Psoas muscle (tissue), 8 donors: ENCODE data around the gene SETBP1. TPM values are rescaled to one million over a fixed set of nuclear protein-coding genes. Genes with fewer than 3 reads are reported as not detected.

Source experiments
- ATAC-seq, 4 donors: fragments of 200-7000 bp; cut with Tn5 transposase; one replicate each; pipeline ENCODE4 v1.9.1; 2020; ENCODE audit warnings: moderate library complexity in 3 of 4, mild to moderate bottlenecking in 2 of 4
- DNase-seq, 2 donors: peaks; one replicate each; pipeline ENCODE4 v3.0.0-alpha.2; 2020
- H3K27ac ChIP-seq: fragments of 200-600 bp; one replicate; pipeline ENCODE4 v1.8.0; 2022
- H3K27me3 ChIP-seq, 3 donors: fragments of 200-600 bp in 1 of 3; one replicate each; pipeline versions ENCODE4 v1.6.1 to v1.8.0; 2013 to 2022; ENCODE audit warnings: low read length in 2 of 3, mild to moderate bottlenecking in 2 of 3, moderate library complexity in 1 of 3; ENCODE audit not compliant: insufficient read depth in 3 of 3
- H3K36me3 ChIP-seq, 2 donors: fragments of 200-600 bp in 1 of 2; one replicate each; pipeline versions ENCODE4 v1.6.1 to v1.8.0; 2013 to 2022; ENCODE audit warnings: low read depth in 1 of 2, mild to moderate bottlenecking in 1 of 2, moderate library complexity in 1 of 2; ENCODE audit not compliant: insufficient read depth in 1 of 2
- H3K4me1 ChIP-seq: fragments of 200-600 bp; one replicate; pipeline ENCODE4 v1.8.0; 2022
- H3K4me3 ChIP-seq: fragments of 200-600 bp; one replicate; pipeline ENCODE4 v1.8.0; 2022; ENCODE audit warnings: mild to moderate bottlenecking
- H3K9me3 ChIP-seq: fragments of 200-600 bp; one replicate; pipeline ENCODE4 v1.8.0; 2022
- WGBS, 3 donors: extraction: QIAGEN DNeasy Blood & Tissue Kit; methylation state at CpG; one replicate each; pipeline versions ENCODE4 v1.1.6 to v1.1.7; 2013; 5-methylcytosine and 5-hydroxymethylcytosine counted together
- intact Hi-C, 2 donors: fragments of 100-400 bp; cut with DNase I; formaldehyde crosslinking; loops; one replicate each; pipeline versions ENCODE4 v1.11.0 to v1.14.2; 2022
- polyA plus RNA-seq, 3 donors: library from polyadenylated mRNA; stranded (reverse); fragments of 200-250 nt; gene quantifications; one replicate each; pipeline ENCODE4 v1.2.3, GENCODE V29; 2013
- total RNA-seq, 4 donors: library from RNA; stranded (reverse); fragmentation: NEBNext Ultra II Directional in 2 of 4; extraction: Animal tissue kit (Norgen Biotek cat#: 25700) in 2 of 4; gene quantifications; one replicate each; pipeline versions ENCODE4 v1.2.1 to v1.2.4, GENCODE V29; 2021 to 2023
- TF ChIP-seq, protein P1 (sequence below): fragments of 200-600 bp; IDR thresholded peaks from one replicate; pipeline ENCODE4 v1.8.0; 2022; ENCODE audit warnings: antibody characterized with exemption
- donor health status: healthy with polysubstance abuse.
- donor health status: DM: no; HTN: no; CAD: no; lungs with moderate emphysema.
- donor health status: Bipolar disorder and iron deficiency.
- donor health status: healthy.
- donor health status: DM: yes; HTN: yes; CAD: no.
- donor health status: DM: no; HTN: no; CAD: no.
- donor health status: DM: no; HTN: no; CAD: no.
- donor health status: DM: yes; HTN: yes; CAD: no.

The SETBP1 gene
- total and polyA plus RNA-seq, 7 donors: 0.61 to 21.0 (median 10.5) TPM

DNA sequence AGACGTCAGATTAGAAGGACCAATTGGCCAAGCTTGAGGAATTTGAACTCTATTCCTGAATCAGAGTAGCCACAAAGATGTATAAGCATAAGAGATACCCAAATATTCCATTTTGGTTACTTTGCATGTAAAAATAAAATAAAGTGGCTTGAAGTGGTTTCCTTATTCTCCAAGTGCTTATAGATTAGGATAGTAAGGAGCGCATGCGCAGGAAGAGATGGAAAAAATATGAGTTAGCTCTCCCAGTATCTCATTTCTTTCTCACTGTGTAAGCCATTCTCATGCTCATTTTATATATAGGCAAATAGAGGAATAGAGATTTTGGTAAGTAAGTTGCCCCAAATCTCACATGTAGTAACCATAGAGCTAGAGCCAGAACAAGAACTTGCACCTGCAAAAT lies 241.3 kb downstream of the SETBP1 start:
- H3K4me3 ChIP-seq: no peak overlapping the region
- no peak overlapping the region for H3K27ac ChIP-seq
- intact Hi-C loops: loop anchor here in 1 of 2 donors (10.0 kb wide), 3 partner anchors 133 to 463 kb away; no protein-coding TSS in a partner anchor
- TF ChIP-seq, protein P1, sequence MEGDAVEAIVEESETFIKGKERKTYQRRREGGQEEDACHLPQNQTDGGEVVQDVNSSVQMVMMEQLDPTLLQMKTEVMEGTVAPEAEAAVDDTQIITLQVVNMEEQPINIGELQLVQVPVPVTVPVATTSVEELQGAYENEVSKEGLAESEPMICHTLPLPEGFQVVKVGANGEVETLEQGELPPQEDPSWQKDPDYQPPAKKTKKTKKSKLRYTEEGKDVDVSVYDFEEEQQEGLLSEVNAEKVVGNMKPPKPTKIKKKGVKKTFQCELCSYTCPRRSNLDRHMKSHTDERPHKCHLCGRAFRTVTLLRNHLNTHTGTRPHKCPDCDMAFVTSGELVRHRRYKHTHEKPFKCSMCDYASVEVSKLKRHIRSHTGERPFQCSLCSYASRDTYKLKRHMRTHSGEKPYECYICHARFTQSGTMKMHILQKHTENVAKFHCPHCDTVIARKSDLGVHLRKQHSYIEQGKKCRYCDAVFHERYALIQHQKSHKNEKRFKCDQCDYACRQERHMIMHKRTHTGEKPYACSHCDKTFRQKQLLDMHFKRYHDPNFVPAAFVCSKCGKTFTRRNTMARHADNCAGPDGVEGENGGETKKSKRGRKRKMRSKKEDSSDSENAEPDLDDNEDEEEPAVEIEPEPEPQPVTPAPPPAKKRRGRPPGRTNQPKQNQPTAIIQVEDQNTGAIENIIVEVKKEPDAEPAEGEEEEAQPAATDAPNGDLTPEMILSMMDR: no peak
- WGBS, 3 donors: 97 to 100% (median 98%) methylated on average over 3 of the region's 3 CpGs
- peaks cover 45% of the 10 kb centered on the region for H3K4me1 ChIP-seq
- DNase-seq: no peak
- H3K27me3 ChIP-seq: no peaks in the 10 kb centered on the region
- no peaks in the 10 kb centered on the region for H3K9me3 ChIP-seq
- H3K36me3 ChIP-seq: no peaks in the 10 kb centered on the region
- no peak for ATAC-seq

DNA sequence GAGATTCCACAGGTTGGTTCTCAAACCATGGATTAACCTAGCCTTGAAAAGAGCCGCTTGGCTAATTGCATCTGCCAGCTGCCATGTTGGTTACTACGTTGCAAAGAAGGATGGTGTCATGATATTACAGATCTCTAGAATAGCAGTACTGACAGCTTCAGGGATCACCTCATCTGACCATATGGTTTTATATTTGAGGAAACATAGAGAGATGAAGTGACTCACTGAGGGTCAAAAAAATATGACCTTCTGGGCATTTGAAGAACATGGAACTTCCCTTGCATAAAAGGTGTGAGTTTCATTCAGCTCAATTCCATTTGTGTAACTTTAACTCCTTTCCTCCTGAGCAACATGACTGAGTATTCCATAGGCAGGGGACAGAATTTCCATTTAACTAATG lies 242.3 kb downstream of the SETBP1 start:
- 80 to 86% (median 82%) methylated on average over 2 of the region's 2 CpGs for WGBS, 3 donors
- Histone ChIP-seq H3K36me3 (no peaks in the 10 kb centered on the region), H3K27ac (no peak overlapping the region), H3K4me1 (peaks cover 42% of the 10 kb centered on the region), H3K4me3 (no peak overlapping the region), H3K27me3 (no peaks in the 10 kb centered on the region), H3K9me3 (no peaks in the 10 kb centered on the region)
- intact Hi-C loops: loop anchor here in 1 of 2 donors (10.0 kb wide), 3 partner anchors 132 to 462 kb away; no protein-coding TSS in a partner anchor
- ATAC-seq: no peak
- TF ChIP-seq, protein P1: no peak
- DNase-seq: no peak

DNA sequence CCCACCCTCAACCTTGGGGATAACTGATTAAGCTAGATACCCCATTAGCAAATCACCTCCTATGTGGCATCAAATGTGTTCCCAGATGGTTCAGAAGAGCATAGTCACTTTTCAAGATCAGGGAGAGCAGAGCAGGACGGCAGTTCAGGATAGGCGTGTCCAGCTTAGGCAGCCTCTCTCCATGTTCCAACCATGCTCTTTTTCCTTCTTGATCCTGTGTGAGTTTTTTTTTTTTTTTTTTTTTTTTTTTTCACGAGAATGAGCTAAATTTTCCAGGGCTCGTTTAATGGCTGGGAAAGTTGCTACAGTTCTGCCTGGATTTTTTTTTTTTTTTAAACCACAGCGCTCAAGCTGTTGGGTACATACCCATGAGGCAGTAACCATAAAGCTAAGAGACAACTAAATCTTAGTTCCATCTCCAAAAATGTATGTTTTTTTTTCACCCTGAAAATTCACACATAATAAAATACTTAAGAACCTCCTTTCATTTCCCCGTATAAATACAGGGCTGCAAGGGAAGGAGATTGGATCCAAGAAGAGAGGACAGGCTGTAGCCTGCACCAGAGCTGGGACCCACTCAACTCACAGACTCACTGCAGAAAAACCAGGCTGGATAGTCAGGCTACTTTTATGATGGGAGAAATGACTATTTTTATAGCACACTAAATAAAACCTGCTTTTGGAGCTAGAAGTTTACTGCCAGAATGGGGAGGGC lies 244.3 kb downstream of the SETBP1 start:
- Histone ChIP-seq H3K4me1 (peaks cover 36% of the 10 kb centered on the region), H3K27me3 (no peaks in the 10 kb centered on the region), H3K36me3 (no peaks in the 10 kb centered on the region), H3K9me3 (no peaks in the 10 kb centered on the region), H3K27ac (no peak overlapping the region), H3K4me3 (no peak overlapping the region)
- TF ChIP-seq, protein P1: no peak
- WGBS, 3 donors: 47 to 61% (median 57%) methylated on average over 6 of the region's 6 CpGs
- intact Hi-C loops: loop anchor here in 1 of 2 donors (10.0 kb wide), 3 partner anchors 130 to 460 kb away; no protein-coding TSS in a partner anchor
- ATAC-seq (no peak), DNase-seq (no peak)

DNA sequence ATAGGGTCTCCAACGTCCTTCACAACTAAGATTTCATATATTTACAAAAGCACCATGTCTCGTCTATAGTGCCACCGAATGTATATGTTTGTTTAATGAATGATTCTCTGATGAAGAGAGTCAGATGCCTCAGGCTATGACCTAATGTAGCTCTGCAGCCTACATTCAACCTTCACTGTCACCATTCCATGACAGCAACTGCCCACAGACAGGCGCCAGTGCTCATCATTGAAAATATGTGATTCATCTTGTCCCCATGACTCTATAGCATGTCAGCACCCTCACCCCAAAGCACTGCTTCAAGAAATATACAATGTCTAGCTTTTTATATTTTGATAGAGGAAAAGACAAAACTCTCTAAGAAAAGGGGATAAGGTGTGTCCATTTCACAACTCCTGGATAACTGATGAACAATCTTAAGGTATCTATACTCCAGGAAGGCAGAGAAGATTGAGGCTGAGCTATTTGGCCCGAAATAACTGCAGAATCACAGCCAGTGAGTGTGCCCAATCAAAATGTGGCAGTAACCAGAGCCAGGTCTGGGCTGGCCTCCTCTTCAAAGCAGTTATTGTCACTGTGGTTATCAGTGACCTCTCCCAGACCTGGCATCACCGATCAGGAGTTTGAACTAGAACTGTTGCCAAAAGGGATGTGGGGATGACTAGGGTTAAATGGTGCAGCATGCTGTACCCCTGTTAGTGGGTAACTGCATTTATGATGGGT lies 246.6 kb downstream of the SETBP1 start:
- WGBS, 3 donors: 72 to 77% (median 76%) methylated on average over 6 of the region's 6 CpGs
- H3K4me1 ChIP-seq: peaks cover 21% of the 10 kb centered on the region
- H3K4me3 ChIP-seq: no peak overlapping the region
- H3K36me3 ChIP-seq: no peaks in the 10 kb centered on the region
- intact Hi-C loops: loop anchor here in 1 of 2 donors (10.0 kb wide), 3 partner anchors 128 to 458 kb away; no protein-coding TSS in a partner anchor
- no peak for DNase-seq
- ATAC-seq: peak; percentile 68 to 93 (median 82)
- H3K27me3 ChIP-seq: no peaks in the 10 kb centered on the region
- H3K9me3 ChIP-seq: no peaks in the 10 kb centered on the region
- TF ChIP-seq, protein P1: no peak
- peak overlapping the region; percentile 36 for H3K27ac ChIP-seq
